SK-N-MC (cell line): ENCODE measurements around the gene TMEM106C.

Source experiments
- EZH2 ChIP-seq: fragments of 200-600 bp; sonication (generic); IDR thresholded peaks from one replicate; pipeline ENCODE4 v1.6.1; 2017; ENCODE audit warnings: antibody characterized with exemption
- POLR2AphosphoS5 ChIP-seq: IDR thresholded peaks from 2 replicates; pipeline ENCODE4 v1.6.1; 2012; ENCODE audit warnings: mild to moderate bottlenecking, low read depth, low read length, borderline replicate concordance

DNA sequence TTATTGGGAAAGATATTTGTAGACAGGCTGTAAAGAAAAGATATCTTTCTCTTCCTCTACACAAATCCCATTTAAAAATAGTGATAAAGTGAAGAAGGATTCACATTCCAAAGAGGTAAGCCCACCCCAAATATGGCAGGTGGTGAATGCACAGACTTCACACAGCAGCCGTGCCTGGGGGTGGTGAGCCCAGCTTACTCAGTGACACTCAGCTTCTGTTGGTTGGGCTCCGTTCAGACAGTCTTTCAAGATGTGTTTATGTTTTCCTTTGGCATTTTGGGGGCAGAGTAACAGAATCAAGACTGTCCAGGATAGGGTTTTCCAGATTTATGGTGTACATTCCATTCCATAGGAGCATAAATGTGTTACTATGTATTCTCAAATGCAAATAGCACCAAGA, 45.0 kb downstream of the TMEM106C start:
- no peak for TF ChIP-seq POLR2AphosphoS5
- no peak for TF ChIP-seq EZH2
